ENCODE data around the gene NEDD8.

NEDD8 gene

DNA sequence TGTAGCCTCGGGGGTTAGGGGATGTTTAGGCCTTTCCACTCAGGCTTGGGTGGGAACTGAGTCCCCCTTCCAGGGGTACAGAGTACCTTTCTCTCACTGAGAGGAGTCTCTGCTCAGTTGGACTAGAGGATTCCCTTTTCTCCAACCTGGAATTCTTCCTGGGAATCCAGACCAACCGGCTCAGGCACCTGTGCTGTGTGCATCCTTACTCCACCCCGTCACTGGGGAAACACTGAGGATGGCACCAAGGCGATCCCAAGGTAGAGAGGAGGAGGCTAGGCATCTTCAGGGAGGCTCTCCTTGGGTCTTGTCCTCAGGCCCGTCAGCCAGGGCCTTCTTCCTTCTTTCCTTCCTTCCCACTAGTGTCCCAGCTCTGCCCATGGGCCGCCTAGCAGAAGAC, 31.7 kb upstream of the NEDD8 start:
- DNase-seq (ENCODE audit: low read depth in 2 of 2), result no peak

- DNase-seq (ENCODE audit: low read depth in 2 of 2), result no peak
These were observed 30.9 kb upstream of the NEDD8 start, which contains the start of gene TGM1 for GRCh38 chr14:24262821-24263733. TGM1 (minus strand) TSS chr14:24263177; CDS start chr14:24262352, 825 bp downstream.

DNA sequence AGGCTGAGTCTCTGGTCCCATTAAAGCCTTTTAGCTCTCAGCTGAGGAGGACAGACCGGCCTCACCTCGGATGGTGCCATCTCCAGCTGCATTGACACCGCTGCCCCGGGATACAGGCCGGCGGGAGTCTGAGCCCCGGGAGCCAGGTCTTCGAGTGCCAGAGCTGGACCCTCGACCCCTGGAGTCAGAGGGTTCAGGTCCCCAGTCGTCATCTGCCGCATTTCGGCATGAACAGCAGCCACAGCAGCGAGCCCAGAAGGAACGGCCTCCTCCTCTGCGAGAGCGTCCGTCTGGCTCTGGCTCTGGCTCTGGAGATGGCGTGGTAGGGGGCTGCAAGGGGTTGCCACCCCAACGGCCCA, 29.8 kb upstream of the NEDD8 start:
- DNase-seq (ENCODE audit: low read depth in 2 of 2), result no peak

DNA sequence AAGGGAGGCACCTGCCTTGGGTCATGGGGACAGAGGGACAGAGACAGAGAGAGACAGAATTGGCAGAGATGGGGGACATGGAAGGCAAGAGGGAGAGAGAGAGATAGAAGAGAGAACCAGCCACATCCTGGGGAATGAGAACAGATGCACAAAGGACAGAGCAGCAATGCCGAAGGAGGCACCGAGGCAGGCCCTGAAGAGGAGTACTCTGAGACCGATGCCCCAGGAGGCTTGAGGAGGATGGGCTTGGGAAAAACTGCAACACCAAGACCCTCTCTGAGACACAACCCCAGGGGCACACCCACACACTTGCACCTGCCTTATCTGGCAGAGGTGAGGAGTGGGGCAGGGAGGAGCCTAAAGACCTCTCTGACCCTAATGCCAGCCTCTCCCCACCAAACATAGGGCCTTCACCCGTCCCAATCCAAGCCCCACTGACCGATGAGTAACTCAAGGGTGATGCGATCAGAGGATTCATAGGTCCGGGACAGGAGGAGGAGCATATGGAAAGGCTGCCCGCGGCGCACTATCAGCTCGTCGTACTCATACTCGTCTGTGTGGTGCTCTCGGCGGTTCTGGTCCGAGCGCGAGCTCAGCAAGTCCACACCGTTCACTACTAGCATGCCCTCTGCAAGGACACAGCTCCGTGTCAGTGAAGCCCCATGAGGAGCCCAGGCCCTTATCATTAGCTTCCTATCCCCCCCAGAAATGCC, 29.2 kb upstream of the NEDD8 start:
- no peak for DNase-seq (ENCODE audit: low read depth in 2 of 2)

DNA sequence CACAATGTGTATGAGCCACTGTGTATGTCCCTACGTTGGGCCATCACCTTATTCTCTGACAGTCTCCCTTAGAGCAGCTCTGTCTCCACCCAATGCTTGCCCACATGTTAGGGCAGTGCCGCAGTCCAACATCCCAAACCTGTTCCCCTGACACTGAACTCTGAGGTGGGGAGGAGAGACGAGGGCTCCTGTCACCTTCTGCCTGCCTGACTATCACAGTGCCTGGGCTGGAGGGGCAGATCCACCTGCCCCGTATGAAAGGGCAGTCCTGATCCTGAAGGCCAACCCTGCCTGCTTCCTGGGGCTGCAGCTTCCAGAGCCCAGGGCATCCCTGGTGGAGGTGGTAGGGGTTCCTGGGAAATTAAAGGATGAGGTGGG, 28.6 kb upstream of the NEDD8 start:
- DNase-seq (ENCODE audit: low read depth in 2 of 2), result no peak

- no peak for DNase-seq (ENCODE audit: low read depth in 2 of 2)
These were observed 28.0 kb upstream of the NEDD8 start for GRCh38 chr14:24260026-24260779.

GRCh38 chr14:24259282-24260025, 27.3 kb upstream of the NEDD8 start:
- DNase-seq (ENCODE audit: low read depth in 2 of 2), result no peak

- DNase-seq (ENCODE audit: low read depth in 2 of 2), result no peak
These were observed 26.5 kb upstream of the NEDD8 start for GRCh38 chr14:24258548-24259265.

- DNase-seq (ENCODE audit: low read depth in 2 of 2), result no peak
These were observed 26.0 kb upstream of the NEDD8 start for GRCh38 chr14:24258119-24258518.

DNA sequence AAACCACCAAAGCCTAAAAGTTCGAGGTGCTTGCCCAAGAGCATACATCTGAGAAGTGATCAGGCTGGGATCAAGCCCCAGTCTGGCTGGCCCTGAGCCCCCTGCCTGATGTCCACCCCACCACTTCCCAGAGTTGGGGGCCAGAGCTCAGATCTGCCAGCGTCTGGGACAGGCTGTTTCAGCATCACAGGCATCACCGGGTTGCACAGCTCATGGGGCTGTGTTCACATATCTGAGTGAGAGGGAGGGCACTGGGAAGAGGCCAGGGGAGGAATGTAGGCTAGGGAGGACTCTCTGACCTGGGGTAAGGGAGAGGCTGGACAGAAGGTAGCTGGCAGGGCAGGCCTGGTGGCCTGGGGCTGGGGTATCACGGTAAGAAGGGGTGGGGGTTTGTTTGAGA, 24.8 kb upstream of the NEDD8 start:
- DNase-seq (ENCODE audit: low read depth in 2 of 2), result no peak

- no peak for DNase-seq (ENCODE audit: low read depth in 2 of 2)
These were observed 24.0 kb upstream of the NEDD8 start for GRCh38 chr14:24255931-24256711.

DNA sequence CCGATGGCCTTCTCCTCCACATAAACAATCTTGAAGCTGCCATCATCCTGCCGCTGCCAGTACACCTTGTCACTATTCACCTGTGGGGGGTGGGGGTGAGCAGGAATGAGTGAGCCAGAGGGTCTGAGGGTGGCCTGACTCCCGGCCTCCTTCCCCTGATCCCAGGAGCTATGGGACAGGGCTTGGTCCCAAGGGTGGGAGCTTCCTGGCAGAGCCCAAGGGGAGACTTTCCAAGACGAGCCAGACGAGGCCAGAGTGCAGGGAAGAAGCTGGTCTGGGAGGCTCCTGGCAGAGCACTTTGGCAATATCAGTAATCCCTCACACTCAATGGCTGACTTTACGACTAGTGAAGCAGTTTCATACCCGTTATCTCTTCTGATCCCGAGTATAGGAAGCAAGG, 23.3 kb upstream of the NEDD8 start:
- no peak for DNase-seq (ENCODE audit: low read depth in 2 of 2)

GRCh38 chr14:24254630-24255392, 22.6 kb upstream of the NEDD8 start:
- no peak for DNase-seq (ENCODE audit: low read depth in 2 of 2)

GRCh38 chr14:24253936-24254335, 21.8 kb upstream of the NEDD8 start:
- no peak for DNase-seq (ENCODE audit: low read depth in 2 of 2)

DNA sequence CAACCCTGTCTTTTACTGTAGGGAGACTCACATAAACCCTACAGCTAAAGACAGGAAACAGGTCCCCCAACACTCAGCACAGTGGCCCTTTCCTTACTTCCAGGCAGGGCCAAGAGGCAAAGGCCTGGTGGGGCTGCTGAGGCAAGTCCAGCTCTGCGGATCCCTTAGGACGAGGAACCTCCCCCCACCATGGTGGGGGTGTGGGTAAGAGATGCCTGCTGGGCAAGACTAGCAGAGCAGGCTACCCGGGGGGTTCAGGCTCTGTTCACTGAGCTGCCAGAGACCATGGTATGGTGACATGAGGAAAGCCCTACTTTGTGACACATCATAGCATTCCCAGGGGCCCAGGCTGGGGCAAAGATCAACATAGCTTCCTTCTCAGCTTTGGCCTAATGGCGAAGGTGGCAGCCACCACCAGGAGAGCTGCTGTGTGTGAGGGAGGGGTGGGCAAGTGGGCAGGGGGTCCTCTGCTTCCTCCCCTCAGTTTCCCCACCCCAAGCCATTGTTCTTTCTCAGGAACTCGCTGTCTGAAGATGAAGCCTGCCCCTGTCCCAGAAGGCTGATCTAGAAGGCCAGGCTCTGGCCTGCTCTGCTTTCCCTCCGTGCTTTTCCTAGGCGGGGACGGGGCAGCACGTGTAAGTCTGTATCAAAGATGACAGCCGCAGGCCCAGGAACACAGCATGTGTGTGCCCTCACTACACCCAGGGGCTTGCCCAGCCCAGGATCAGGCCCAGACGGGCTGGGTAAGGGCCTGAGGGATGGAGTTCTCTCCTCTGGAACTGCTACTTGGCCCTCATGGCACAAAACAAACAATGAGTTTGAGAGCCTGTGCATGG, 20.3 kb upstream of the NEDD8 start:
- no peak for DNase-seq (ENCODE audit: low read depth in 2 of 2)

DNA sequence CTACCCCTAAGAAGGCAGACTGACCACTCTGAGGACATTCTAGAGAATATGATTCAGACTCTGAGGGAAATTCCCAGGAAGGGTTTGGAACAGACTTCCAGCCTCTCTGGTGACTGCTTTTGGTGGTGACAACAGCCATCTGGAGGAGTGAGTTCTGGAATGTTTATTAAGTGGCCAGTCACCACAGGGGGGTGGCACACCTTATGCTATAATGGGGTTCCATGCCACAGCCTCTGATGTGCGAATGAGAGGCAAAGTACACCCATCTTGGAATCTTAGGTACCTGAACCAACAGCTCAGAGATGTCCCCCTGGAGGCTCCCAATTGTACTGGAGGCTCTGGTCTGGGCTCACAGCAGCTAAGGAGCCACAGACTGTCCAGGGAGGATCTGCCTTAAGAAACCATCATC, 19.7 kb upstream of the NEDD8 start:
- DNase-seq (ENCODE audit: low read depth in 2 of 2), result no peak

GRCh38 chr14:24250354-24250753, 18.2 kb upstream of the NEDD8 start:
- no peak for DNase-seq (ENCODE audit: low read depth in 2 of 2)

DNA sequence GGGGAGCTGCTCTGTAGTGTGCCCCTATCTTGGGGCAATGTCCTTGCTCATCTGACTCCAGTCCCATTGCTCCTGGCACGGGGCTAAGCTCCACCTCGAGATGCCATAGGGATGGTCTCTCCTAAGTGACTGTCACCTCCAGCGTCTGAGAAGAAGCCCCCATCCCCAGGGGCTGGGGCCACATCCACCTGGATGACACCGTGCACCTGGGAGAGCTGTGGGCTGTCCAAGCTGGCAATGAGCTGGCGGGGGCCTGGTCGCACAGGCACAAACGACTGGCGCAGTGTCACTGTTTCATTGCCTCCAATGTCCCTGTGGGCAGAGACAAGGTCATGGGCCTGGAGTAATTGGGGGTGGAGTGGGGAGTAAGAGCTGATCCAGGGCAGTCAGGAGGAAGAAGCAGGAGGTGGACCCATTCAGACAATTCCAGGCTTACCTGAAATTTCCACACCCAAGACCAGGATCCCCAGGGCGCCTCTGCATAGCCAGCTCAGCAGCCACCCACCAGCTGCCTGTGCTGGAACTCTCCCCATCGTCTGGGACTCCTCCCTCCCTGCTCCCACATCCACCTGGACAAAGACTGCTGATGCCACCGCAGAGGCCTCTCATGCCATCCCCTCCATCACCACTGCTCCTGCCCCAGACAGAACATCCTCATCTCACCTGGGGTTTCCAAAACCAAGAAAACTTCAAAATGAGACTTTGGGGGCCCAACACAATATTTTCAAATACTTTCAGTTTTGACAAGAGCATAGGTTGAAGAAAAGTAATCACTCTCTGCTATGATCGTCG, 17.3 kb upstream of the NEDD8 start:
- no peak for DNase-seq (ENCODE audit: low read depth in 2 of 2)
